Bronchial epithelial cell (primary cell): Measurements from ENCODE around the gene ARID3A. TPM values are rescaled to one million over a fixed set of nuclear protein-coding genes. Genes with fewer than 3 reads are reported as not detected.
A peak's percentile ranks its signal among the peaks of the same experiment; 100 is the strongest.

Experiments used
- DNase-seq: peaks from one replicate; pipeline ENCODE4 v3.0.0-alpha.2; 2010; ENCODE audit warnings: low read depth
- FAIRE-seq: peaks from 2 replicates; lab custom pipeline; 2011; peaks lifted over from hg19 to GRCh38; lab: Jason Lieb, UNC
- H3K27me3 ChIP-seq: 2 replicates; pipeline ENCODE4 v1.5.1; 2011; ENCODE audit warnings: low read length; ENCODE audit not compliant: control insufficient read depth, insufficient read depth
- H3K36me3 ChIP-seq: 2 replicates; pipeline ENCODE4 v1.5.1; 2011; ENCODE audit warnings: low read length; ENCODE audit not compliant: control insufficient read depth, insufficient read depth
- H3K4me3 ChIP-seq: 2 replicates; pipeline ENCODE4 v1.5.1; 2011; ENCODE audit warnings: mild to moderate bottlenecking, low read depth, low read length, control low read depth
- CTCF ChIP-seq: IDR thresholded peaks from 2 replicates; pipeline ENCODE4 v1.5.1; 2011; ENCODE audit warnings: mild to moderate bottlenecking, moderate library complexity, low read length, control low read depth, inconsistent platforms; ENCODE audit not compliant: insufficient read depth, severe bottlenecking
- total RNA-seq: library from RNA; depleted of rRNA; stranded (reverse); fragments of >200 nt; gene quantifications from 2 replicates; pipeline ENCODE4 v1.2.1, GENCODE V29; 2014

ARID3A gene
- total RNA-seq, 1 donor from 2014 or later, result 15.8 TPM

GRCh38 chr19:977058-977464, 51.2 kb downstream of the ARID3A start:
- Histone ChIP-seq H3K36me3 (peaks cover 1% of the 10 kb centered on the region), H3K4me3 (no peak overlapping the region), H3K27me3 (no peaks in the 10 kb centered on the region)
- TF ChIP-seq CTCF, result no peak
- FAIRE-seq, result no peak
- no peak for DNase-seq

GRCh38 chr19:979318-979741, 53.5 kb downstream of the ARID3A start:
- no peak for DNase-seq
- TF ChIP-seq CTCF, result no peak
- Histone ChIP-seq H3K27me3 (no peaks in the 10 kb centered on the region), H3K4me3 (no peak overlapping the region), H3K36me3 (no peaks in the 10 kb centered on the region)
- FAIRE-seq, result no peak

- H3K4me3 ChIP-seq, result no peak overlapping the region
- H3K36me3 ChIP-seq, result no peaks in the 10 kb centered on the region
- no peak for TF ChIP-seq CTCF
- no peak for FAIRE-seq
- no peak for DNase-seq
- H3K27me3 ChIP-seq, result no peaks in the 10 kb centered on the region
Measured at GRCh38 chr19:980133-980998, 54.5 kb downstream of the ARID3A start.

- peak; percentile 13 for DNase-seq
- Histone ChIP-seq H3K36me3 (peaks cover 12% of the 10 kb centered on the region), H3K4me3 (peak overlapping the region; percentile 32), H3K27me3 (no peaks in the 10 kb centered on the region)
- peak; percentile 71 for TF ChIP-seq CTCF
- no peak for FAIRE-seq
Measured at GRCh38 chr19:982567-983170, 56.8 kb downstream of the ARID3A start.

- H3K36me3 ChIP-seq, result peaks cover 18% of the 10 kb centered on the region
- peak within 1 kb of the TSS; percentile 100 for H3K4me3 ChIP-seq
- FAIRE-seq (no peak), DNase-seq (peak; percentile 61)
- H3K27me3 ChIP-seq, result no peaks in the 10 kb centered on the region
- peak; percentile 2 for TF ChIP-seq CTCF
Measured at GRCh38 chr19:984165-984967, 58.5 kb downstream of the ARID3A start, which contains the start of gene WDR18. Gene WDR18, plus strand, starts transcription at chr19:984345. Its CDS starts 9 bp downstream, at chr19:984354.
